ENCODE measurements around the gene FOXP1. TPM values are rescaled to one million over a fixed set of nuclear protein-coding genes. Genes with fewer than 3 reads are reported as not detected.

Gene FOXP1
- total RNA-seq, 4 donors from 2014 or later: 181 to 225 (median 205) TPM

GRCh38 chr3:70999730-71000129, 583.8 kb downstream of the FOXP1 start:
- Histone ChIP-seq H3K4me1 (peaks cover 11 to 89% (median 64%) of the 10 kb centered on the region in 4 donors), H3K9me3 (no peaks in the 10 kb centered on the region), H3K4me3 (no peak overlapping the region), H3K27ac (replicated peaks in 1 of 4) (peak overlapping the region; percentile 4 to 50 (median 15)), H3K36me3 (peaks cover 5 to 44% (median 20%) of the 10 kb centered on the region in 4 donors), H3K27me3 (no peaks in the 10 kb centered on the region)
- WGBS: 31% methylated on average over 4 of the region's 4 CpGs
- TF ChIP-seq POLR2A (IDR thresholded peaks at IDR 0.05; ENCODE audit: low read depth) (no peak), POLR2AphosphoS5 (IDR thresholded peaks at IDR 0.05) (no peak), EP300 (IDR thresholded peaks at IDR 0.05) (no peak), CTCF (IDR thresholded peaks at IDR 0.05) (no peak)
- DNase-seq (ENCODE audit: extremely low spot score): no peak
- intact Hi-C loops (cut with DNase I): loop anchor here (10.0 kb wide), 2 partner anchors 305 to 585 kb away; partner anchors contain the start of gene FOXP1

- intact Hi-C loops (cut with DNase I): no loop called here
- no peak for TF ChIP-seq POLR2A (IDR thresholded peaks at IDR 0.05; ENCODE audit: low read depth)
- TF ChIP-seq CTCF (IDR thresholded peaks at IDR 0.05): no peak
- no peak for TF ChIP-seq POLR2AphosphoS5 (IDR thresholded peaks at IDR 0.05)
- no peak for TF ChIP-seq EP300 (IDR thresholded peaks at IDR 0.05)
- Histone ChIP-seq H3K9me3 (no peaks in the 10 kb centered on the region), H3K27ac (replicated peaks in 1 of 4) (no peak overlapping the region), H3K27me3 (no peaks in the 10 kb centered on the region), H3K36me3 (peaks cover 5 to 65% (median 38%) of the 10 kb centered on the region in 4 donors), H3K4me3 (no peak overlapping the region), H3K4me1 (peaks cover 10 to 89% (median 64%) of the 10 kb centered on the region in 4 donors)
- WGBS: 91% methylated on average over 6 of the region's 7 CpGs
- DNase-seq (ENCODE audit: extremely low spot score): no peak
Observed at GRCh38 chr3:70996082-70996481, 587.4 kb downstream of the FOXP1 start.

- TF ChIP-seq POLR2A (IDR thresholded peaks at IDR 0.05; ENCODE audit: low read depth) (no peak), EP300 (IDR thresholded peaks at IDR 0.05) (no peak), CTCF (IDR thresholded peaks at IDR 0.05) (no peak), POLR2AphosphoS5 (IDR thresholded peaks at IDR 0.05) (no peak)
- Histone ChIP-seq H3K27me3 (no peaks in the 10 kb centered on the region), H3K4me1 (peaks cover 8 to 89% (median 65%) of the 10 kb centered on the region in 4 donors), H3K4me3 (no peak overlapping the region), H3K27ac (replicated peaks in 1 of 4) (peak overlapping the region; percentile 83 to 88 (median 86)), H3K9me3 (no peaks in the 10 kb centered on the region), H3K36me3 (peaks cover 5 to 57% (median 36%) of the 10 kb centered on the region in 4 donors)
- intact Hi-C loops (cut with DNase I): no loop called here
- WGBS: 100% methylated on average over 3 of the region's 3 CpGs
- DNase-seq (ENCODE audit: extremely low spot score): no peak
Observed at GRCh38 chr3:70994644-70995043, 588.9 kb downstream of the FOXP1 start.

- peak overlapping the region; percentile 83 to 88 (median 86) for H3K27ac ChIP-seq (replicated peaks in 1 of 4)
Observed at GRCh38 chr3:70992562-70993204, 590.8 kb downstream of the FOXP1 start.

GRCh38 chr3:70992131-70992530, 591.4 kb downstream of the FOXP1 start:
- no peak for DNase-seq (ENCODE audit: extremely low spot score)
- Histone ChIP-seq H3K36me3 (peaks cover 5 to 57% (median 41%) of the 10 kb centered on the region in 4 donors), H3K4me1 (peaks cover 16 to 91% (median 79%) of the 10 kb centered on the region in 4 donors), H3K27ac (replicated peaks in 1 of 4) (peak overlapping the region; percentile 83 to 88 (median 86)), H3K4me3 (no peak overlapping the region), H3K9me3 (no peaks in the 10 kb centered on the region), H3K27me3 (no peaks in the 10 kb centered on the region)
- WGBS: 73% methylated on average over 5 of the region's 5 CpGs
- intact Hi-C loops (cut with DNase I): no loop called here
- TF ChIP-seq POLR2AphosphoS5 (IDR thresholded peaks at IDR 0.05) (no peak), CTCF (IDR thresholded peaks at IDR 0.05) (no peak), POLR2A (IDR thresholded peaks at IDR 0.05; ENCODE audit: low read depth) (no peak)

More at GRCh38 chr3:70992562-70993204, 590.8 kb downstream of the FOXP1 start:
- intact Hi-C loops (cut with DNase I): no loop called here
- no peak overlapping the region for H3K4me3 ChIP-seq
- TF ChIP-seq POLR2AphosphoS5 (IDR thresholded peaks at IDR 0.05) (peak in 1 of 2 donors; percentile 17), POLR2A (IDR thresholded peaks at IDR 0.05; ENCODE audit: low read depth) (no peak), EP300 (IDR thresholded peaks at IDR 0.05) (no peak)
- no peak for DNase-seq (ENCODE audit: extremely low spot score)
- no peaks in the 10 kb centered on the region for H3K27me3 ChIP-seq
- no peaks in the 10 kb centered on the region for H3K9me3 ChIP-seq
- WGBS: 60% methylated on average over 11 of the region's 11 CpGs
- H3K36me3 ChIP-seq: peaks cover 5 to 57% (median 38%) of the 10 kb centered on the region in 4 donors
- H3K4me1 ChIP-seq: peaks cover 16 to 91% (median 75%) of the 10 kb centered on the region in 4 donors

Measured in esophagus muscularis mucosa (tissue), 4 donors.